ENCODE results near the gene WWOX.

Gene WWOX

GRCh38 chr16:78593352-78593751 lies 493.9 kb downstream of the WWOX start:
- Histone ChIP-seq H3K36me3 (no peaks in the 10 kb centered on the region), H3K27me3 (no peaks in the 10 kb centered on the region), H3K4me3 (ENCODE audit: low read depth in 1 of 2, low read length in 1 of 2) (no peak overlapping the region), H3K27ac (no peak overlapping the region), H3K4me1 (ENCODE audit: control insufficient read depth in 1 of 2, insufficient read depth in 1 of 2, low read depth in 1 of 2, low read length in 1 of 2) (no peaks in the 10 kb centered on the region), H3K9me3 (no peaks in the 10 kb centered on the region)
- TF ChIP-seq CTCF (IDR thresholded peaks at IDR 0.05), result no peak

GRCh38 chr16:78594191-78594590 lies 494.7 kb downstream of the WWOX start:
- Histone ChIP-seq H3K9me3 (no peaks in the 10 kb centered on the region), H3K27ac (no peak overlapping the region), H3K4me1 (ENCODE audit: control insufficient read depth in 1 of 2, insufficient read depth in 1 of 2, low read depth in 1 of 2, low read length in 1 of 2) (no peaks in the 10 kb centered on the region), H3K27me3 (no peaks in the 10 kb centered on the region), H3K36me3 (no peaks in the 10 kb centered on the region), H3K4me3 (ENCODE audit: low read depth in 1 of 2, low read length in 1 of 2) (no peak overlapping the region)
- no peak for TF ChIP-seq CTCF (IDR thresholded peaks at IDR 0.05)

GRCh38 chr16:78596348-78596995 lies 497.0 kb downstream of the WWOX start:
- H3K4me3 ChIP-seq (ENCODE audit: low read depth in 1 of 2, low read length in 1 of 2), result no peak overlapping the region

GRCh38 chr16:78596996-78597422 lies 497.6 kb downstream of the WWOX start:
- H3K36me3 ChIP-seq, result no peaks in the 10 kb centered on the region
- no peaks in the 10 kb centered on the region for H3K9me3 ChIP-seq
- no peak overlapping the region for H3K27ac ChIP-seq
- no peaks in the 10 kb centered on the region for H3K4me1 ChIP-seq (ENCODE audit: control insufficient read depth in 1 of 2, insufficient read depth in 1 of 2, low read depth in 1 of 2, low read length in 1 of 2)
- no peaks in the 10 kb centered on the region for H3K27me3 ChIP-seq
- TF ChIP-seq CTCF (IDR thresholded peaks at IDR 0.05), result no peak
- no peak overlapping the region for H3K4me3 ChIP-seq (ENCODE audit: low read depth in 1 of 2, low read length in 1 of 2)

More at GRCh38 chr16:78596348-78596995, 497.0 kb downstream of the WWOX start:
- no peak for TF ChIP-seq CTCF (IDR thresholded peaks at IDR 0.05)
- no peak overlapping the region for H3K27ac ChIP-seq
- H3K36me3 ChIP-seq, result no peaks in the 10 kb centered on the region
- no peaks in the 10 kb centered on the region for H3K9me3 ChIP-seq
- no peaks in the 10 kb centered on the region for H3K27me3 ChIP-seq
- no peaks in the 10 kb centered on the region for H3K4me1 ChIP-seq (ENCODE audit: control insufficient read depth in 1 of 2, insufficient read depth in 1 of 2, low read depth in 1 of 2, low read length in 1 of 2)

- no peaks in the 10 kb centered on the region for H3K36me3 ChIP-seq
- no peak overlapping the region for H3K4me3 ChIP-seq (ENCODE audit: low read depth in 1 of 2, low read length in 1 of 2)
- H3K27ac ChIP-seq, result no peak overlapping the region
- H3K9me3 ChIP-seq, result no peaks in the 10 kb centered on the region
- H3K4me1 ChIP-seq (ENCODE audit: control insufficient read depth in 1 of 2, insufficient read depth in 1 of 2, low read depth in 1 of 2, low read length in 1 of 2), result no peaks in the 10 kb centered on the region
- no peak for TF ChIP-seq CTCF (IDR thresholded peaks at IDR 0.05)
- H3K27me3 ChIP-seq, result no peaks in the 10 kb centered on the region
Observed at GRCh38 chr16:78597809-78598570, 498.5 kb downstream of the WWOX start.
